HEK293T (cell line): ENCODE results near the gene CACNA1C.

Source experiments
- CTCF ChIA-PET: fragments of 350-600 bp; formaldehyde crosslinking; extraction: SDS; loops from one replicate; lab custom pipeline; 2021; ENCODE audit warnings: antibody characterized with exemption, inconsistent platforms; lab: Yijun Ruan, JAX
- POLR2A ChIA-PET: fragments of 350-600 bp; formaldehyde crosslinking; extraction: SDS; loops from one replicate; lab custom pipeline; 2020; ENCODE audit warnings: antibody characterized with exemption, inconsistent platforms; lab: Yijun Ruan, JAX
- DNase-seq: peaks from one replicate; pipeline ENCODE4 v3.0.0; 2012; ENCODE audit warnings: mixed read lengths; ENCODE audit errors: extremely low spot score
- ARNT ChIP-seq: fragments of 450-650 bp; IDR thresholded peaks from 2 replicates; pipeline ENCODE4 v1.6.1; 2017; ENCODE audit warnings: mild to moderate bottlenecking
- BHLHE40 ChIP-seq: fragments of 450-650 bp; IDR thresholded peaks from 2 replicates; pipeline ENCODE4 v1.6.1; 2016; ENCODE audit warnings: mild to moderate bottlenecking, moderate library complexity, borderline replicate concordance
- CTBP1 ChIP-seq: fragments of 450-650 bp; IDR thresholded peaks from 2 replicates; pipeline ENCODE4 v1.6.1; 2016; ENCODE audit warnings: borderline replicate concordance
- ELF4 ChIP-seq: fragments of 450-650 bp; IDR thresholded peaks from 2 replicates; pipeline ENCODE4 v1.6.1; 2017; ENCODE audit warnings: antibody characterized with exemption
- FOXA1 ChIP-seq: fragments of 450-650 bp; IDR thresholded peaks from 2 replicates; pipeline ENCODE4 v1.6.1; 2016; ENCODE audit warnings: mild to moderate bottlenecking
- FOXK2 ChIP-seq: fragments of 450-650 bp; IDR thresholded peaks from 2 replicates; pipeline ENCODE4 v1.6.1; 2016; ENCODE audit warnings: mild to moderate bottlenecking
- FOXM1 ChIP-seq: fragments of 450-650 bp; IDR thresholded peaks from 2 replicates; pipeline ENCODE4 v1.6.1; 2017; ENCODE audit warnings: mild to moderate bottlenecking, borderline replicate concordance
- HDGF ChIP-seq: fragments of 450-650 bp; IDR thresholded peaks from 2 replicates; pipeline ENCODE4 v1.6.1; 2017; ENCODE audit warnings: antibody characterized with exemption, borderline replicate concordance
- L3MBTL2 ChIP-seq: fragments of 450-650 bp; conservative IDR thresholded peaks from 2 replicates; pipeline ENCODE4 v1.6.1; 2016; ENCODE audit warnings: mild to moderate bottlenecking
- LEF1 ChIP-seq: fragments of 450-650 bp; IDR thresholded peaks from 2 replicates; pipeline ENCODE4 v1.6.1; 2017; ENCODE audit warnings: mild to moderate bottlenecking, borderline replicate concordance
- NFRKB ChIP-seq: fragments of 450-650 bp; IDR thresholded peaks from 2 replicates; pipeline ENCODE4 v1.6.1; 2016; ENCODE audit warnings: mild to moderate bottlenecking, moderate library complexity
- PKNOX1 ChIP-seq: fragments of 450-650 bp; IDR thresholded peaks from 2 replicates; pipeline ENCODE4 v1.6.1; 2016
- SP1 ChIP-seq: fragments of 450-650 bp; IDR thresholded peaks from 2 replicates; pipeline ENCODE4 v1.6.1; 2017
- SUZ12 ChIP-seq: fragments of 450-650 bp; IDR thresholded peaks from 2 replicates; pipeline ENCODE4 v1.6.1; 2016; ENCODE audit warnings: mild to moderate bottlenecking
- TARDBP ChIP-seq: fragments of 450-650 bp; IDR thresholded peaks from 2 replicates; pipeline ENCODE4 v1.6.1; 2016
- ZNF384 ChIP-seq: fragments of 450-650 bp; IDR thresholded peaks from 2 replicates; pipeline ENCODE4 v1.6.1; 2016

Gene CACNA1C

DNA sequence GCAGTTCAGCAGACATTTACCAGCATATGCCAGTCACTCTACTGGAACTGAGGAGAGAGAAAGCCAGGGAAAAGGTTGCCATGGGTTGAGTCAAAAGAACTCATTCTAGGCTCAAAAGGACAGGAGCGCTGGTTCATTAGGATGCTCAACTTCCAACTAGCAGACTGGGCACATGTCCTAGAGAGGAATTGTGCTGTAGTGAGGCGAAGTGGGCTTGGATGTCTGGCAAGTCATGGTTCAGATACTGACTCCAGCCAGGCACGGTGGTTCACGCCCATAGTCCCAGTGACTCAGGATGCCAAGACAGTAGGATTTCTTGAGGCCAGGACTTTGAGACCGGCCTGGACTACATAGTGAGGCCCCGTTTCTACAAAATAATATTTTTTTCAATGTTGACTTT, 281.5 kb downstream of the CACNA1C start:
- DNase-seq = no peak
- TF ChIP-seq SUZ12 (no peak), SP1 (no peak), NFRKB (no peak), TARDBP (no peak), ZNF384 (no peak), ELF4 (no peak), FOXA1 (no peak), CTBP1 (no peak), L3MBTL2 (no peak), LEF1 (no peak), BHLHE40 (no peak), ARNT (no peak)
- CTCF ChIA-PET = no interaction called here
- POLR2A ChIA-PET = no interaction called here

DNA sequence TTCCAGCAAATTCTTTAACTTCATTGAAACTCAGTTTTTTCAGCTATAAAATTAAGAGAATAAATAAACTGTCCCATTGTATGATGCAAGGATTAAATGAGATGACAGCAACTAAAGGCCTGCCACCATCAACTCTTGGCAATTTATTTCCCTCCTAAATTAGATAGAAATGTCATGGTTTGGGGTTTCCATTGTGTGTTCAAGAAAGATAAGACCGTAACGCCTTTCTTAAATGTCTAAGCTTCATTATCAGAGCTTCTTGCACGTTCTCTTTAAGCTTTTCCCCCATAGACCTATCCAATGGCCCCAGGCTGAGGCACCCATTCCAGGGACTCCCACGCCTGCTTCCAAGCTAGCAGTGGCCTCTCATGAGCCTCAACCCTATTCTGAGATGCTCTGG, 281.9 kb downstream of the CACNA1C start:
- TF ChIP-seq ARNT (no peak), ZNF384 (no peak), FOXK2 (no peak), ELF4 (no peak), SUZ12 (no peak), HDGF (no peak), BHLHE40 (no peak), FOXA1 (no peak), TARDBP (no peak), NFRKB (no peak), SP1 (no peak), L3MBTL2 (no peak), PKNOX1 (no peak), LEF1 (no peak)
- POLR2A ChIA-PET = no interaction called here
- CTCF ChIA-PET = no interaction called here
- DNase-seq = no peak

GRCh38 chr12:2335109-2335508, 282.3 kb downstream of the CACNA1C start:
- POLR2A ChIA-PET = no interaction called here
- CTCF ChIA-PET = no interaction called here
- no peak for DNase-seq
- no peak for TF ChIP-seq L3MBTL2
- TF ChIP-seq SP1 = no peak
- no peak for TF ChIP-seq HDGF
- no peak for TF ChIP-seq ELF4
- no peak for TF ChIP-seq SUZ12
- no peak for TF ChIP-seq BHLHE40
- peak; percentile 76 for TF ChIP-seq PKNOX1
- TF ChIP-seq NFRKB = no peak

GRCh38 chr12:2335513-2335912, 282.7 kb downstream of the CACNA1C start:
- POLR2A ChIA-PET = interaction anchor here (1.8 kb wide), 1 partner anchor 9 kb away, joined by 5 read pairs; no protein-coding TSS in a partner anchor
- no peak for DNase-seq
- CTCF ChIA-PET = no interaction called here
- no peak for TF ChIP-seq FOXK2
- no peak for TF ChIP-seq FOXM1
- TF ChIP-seq ELF4 = no peak
- no peak for TF ChIP-seq CTBP1
- TF ChIP-seq SUZ12 = no peak

- ChIA-PET CTCF (no interaction called here), POLR2A (interaction anchor here (1.8 kb wide), 1 partner anchor 9 kb away, joined by 5 read pairs; no protein-coding TSS in a partner anchor)
- TF ChIP-seq FOXA1 (no peak), FOXM1 (no peak), ARNT (no peak), TARDBP (no peak), L3MBTL2 (no peak), HDGF (no peak), ELF4 (no peak), ZNF384 (no peak), SUZ12 (no peak), LEF1 (no peak), PKNOX1 (no peak), NFRKB (no peak), BHLHE40 (no peak), FOXK2 (no peak), CTBP1 (no peak), SP1 (no peak)
- no peak for DNase-seq
These were observed 283.1 kb downstream of the CACNA1C start for GRCh38 chr12:2335916-2336315.

DNA sequence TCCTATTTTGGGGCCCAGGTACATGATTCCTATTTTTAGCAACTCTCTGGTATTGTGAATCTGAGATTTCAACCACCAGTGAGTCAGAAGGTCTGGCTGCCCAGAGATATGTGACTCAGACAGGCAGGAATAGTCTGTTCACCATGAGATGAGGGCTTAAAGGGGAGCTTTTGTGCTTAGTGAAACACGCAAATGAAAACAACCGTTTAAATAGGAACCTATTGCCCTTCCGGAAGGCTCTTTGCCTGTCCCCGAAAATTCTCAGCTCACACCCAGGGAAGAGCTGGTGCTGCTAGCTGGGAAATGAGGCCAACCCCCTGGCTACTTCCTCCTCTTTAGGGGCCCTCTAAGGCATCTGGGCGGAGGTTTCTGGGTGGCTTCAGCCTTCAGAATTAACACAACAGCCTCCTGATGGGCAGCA, 283.6 kb downstream of the CACNA1C start:
- ChIA-PET CTCF (no interaction called here), POLR2A (interaction anchor here (1.8 kb wide), 1 partner anchor 10 kb away, joined by 5 read pairs; no protein-coding TSS in a partner anchor)
- no peak for DNase-seq
- no peak for TF ChIP-seq ELF4
- TF ChIP-seq NFRKB = no peak
- no peak for TF ChIP-seq BHLHE40
- no peak for TF ChIP-seq CTBP1
- no peak for TF ChIP-seq L3MBTL2
- TF ChIP-seq HDGF = no peak
- no peak for TF ChIP-seq LEF1
